ENCODE data around the gene LYVE1. TPM values are rescaled to one million over a fixed set of nuclear protein-coding genes. Genes with fewer than 3 reads are reported as not detected.

Gene LYVE1
- total and polyA plus RNA-seq, 2 donors from 2014 or later, result 10.0 to 101 TPM

DNA sequence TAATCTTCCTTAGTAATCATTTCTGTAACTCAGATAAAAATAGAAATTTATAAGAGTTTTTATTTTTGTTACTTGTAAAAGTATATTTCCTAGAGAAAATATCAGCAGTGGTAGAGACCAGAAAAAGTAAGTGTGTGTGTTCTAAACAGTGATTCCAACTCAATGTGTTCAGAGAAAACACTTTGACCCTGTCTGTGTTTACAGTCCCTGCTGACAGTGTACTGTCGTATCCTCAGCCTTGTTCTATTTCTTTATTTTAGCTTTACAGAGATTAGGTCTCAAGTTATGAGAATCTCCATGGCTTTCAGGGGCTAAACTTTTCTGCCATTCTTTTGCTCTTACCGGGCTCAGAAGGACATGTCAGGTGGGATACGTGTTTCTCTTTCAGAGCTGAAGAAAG lies 10.2 kb downstream of the LYVE1 start:
- Histone ChIP-seq H3K27ac (ENCODE audit: low read depth in 2 of 2, low read length in 2 of 2) (no peak overlapping the region), H3K4me1 (ENCODE audit: control insufficient read depth in 2 of 3, insufficient read depth in 2 of 3, low read depth in 1 of 3, low read length in 3 of 3) (no peaks in the 10 kb centered on the region), H3K9ac (ENCODE audit: low read length in 3 of 3) (no peak overlapping the region), H3K36me3 (ENCODE audit: control insufficient read depth in 2 of 3, insufficient read depth in 3 of 3, low read length in 3 of 3) (no peaks in the 10 kb centered on the region), H3K9me3 (ENCODE audit: control insufficient read depth in 2 of 3, insufficient read depth in 1 of 3, low read length in 3 of 3) (no peaks in the 10 kb centered on the region), H3K4me3 (ENCODE audit: low read length in 3 of 3) (no peak overlapping the region), H3K27me3 (ENCODE audit: control insufficient read depth, insufficient read depth, low read length) (no peaks in the 10 kb centered on the region)
- FAIRE-seq (no peak), DNase-seq (no peak)
- intact Hi-C loops (cut with DNase I), result no loop called here
- TF ChIP-seq, protein P1, sequence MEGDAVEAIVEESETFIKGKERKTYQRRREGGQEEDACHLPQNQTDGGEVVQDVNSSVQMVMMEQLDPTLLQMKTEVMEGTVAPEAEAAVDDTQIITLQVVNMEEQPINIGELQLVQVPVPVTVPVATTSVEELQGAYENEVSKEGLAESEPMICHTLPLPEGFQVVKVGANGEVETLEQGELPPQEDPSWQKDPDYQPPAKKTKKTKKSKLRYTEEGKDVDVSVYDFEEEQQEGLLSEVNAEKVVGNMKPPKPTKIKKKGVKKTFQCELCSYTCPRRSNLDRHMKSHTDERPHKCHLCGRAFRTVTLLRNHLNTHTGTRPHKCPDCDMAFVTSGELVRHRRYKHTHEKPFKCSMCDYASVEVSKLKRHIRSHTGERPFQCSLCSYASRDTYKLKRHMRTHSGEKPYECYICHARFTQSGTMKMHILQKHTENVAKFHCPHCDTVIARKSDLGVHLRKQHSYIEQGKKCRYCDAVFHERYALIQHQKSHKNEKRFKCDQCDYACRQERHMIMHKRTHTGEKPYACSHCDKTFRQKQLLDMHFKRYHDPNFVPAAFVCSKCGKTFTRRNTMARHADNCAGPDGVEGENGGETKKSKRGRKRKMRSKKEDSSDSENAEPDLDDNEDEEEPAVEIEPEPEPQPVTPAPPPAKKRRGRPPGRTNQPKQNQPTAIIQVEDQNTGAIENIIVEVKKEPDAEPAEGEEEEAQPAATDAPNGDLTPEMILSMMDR (IDR thresholded peaks at IDR 0.05; ENCODE audit: borderline replicate concordance, extremely low read depth, insufficient read depth), result no peak

DNA sequence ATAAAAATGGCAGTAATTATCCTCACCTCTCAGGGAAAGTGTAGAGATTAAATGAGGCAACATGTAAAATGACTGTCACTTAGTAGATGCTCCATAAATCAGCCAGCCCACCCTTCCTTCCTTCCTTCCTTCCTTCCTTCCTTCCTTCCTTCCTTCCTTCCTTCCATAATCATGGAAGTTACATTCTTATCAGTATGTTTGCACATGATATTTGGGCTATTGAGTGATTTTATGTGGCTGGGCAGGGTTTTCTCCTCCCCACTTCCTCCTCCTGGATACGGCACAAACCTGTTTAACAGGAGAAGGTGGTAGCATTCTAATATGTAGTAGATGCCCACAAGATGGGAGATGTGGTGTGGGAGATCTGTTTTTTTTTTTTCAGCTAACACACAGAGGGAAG lies 11.9 kb downstream of the LYVE1 start:
- intact Hi-C loops (cut with DNase I), result no loop called here
- DNase-seq (no peak), FAIRE-seq (no peak)
- Histone ChIP-seq H3K27ac (ENCODE audit: low read depth in 2 of 2, low read length in 2 of 2) (no peak overlapping the region), H3K4me3 (ENCODE audit: low read length in 3 of 3) (no peak overlapping the region), H3K4me1 (ENCODE audit: control insufficient read depth in 2 of 3, insufficient read depth in 2 of 3, low read depth in 1 of 3, low read length in 3 of 3) (no peaks in the 10 kb centered on the region), H3K9me3 (ENCODE audit: control insufficient read depth in 2 of 3, insufficient read depth in 1 of 3, low read length in 3 of 3) (no peaks in the 10 kb centered on the region), H3K36me3 (ENCODE audit: control insufficient read depth in 2 of 3, insufficient read depth in 3 of 3, low read length in 3 of 3) (no peaks in the 10 kb centered on the region), H3K27me3 (ENCODE audit: control insufficient read depth, insufficient read depth, low read length) (no peaks in the 10 kb centered on the region), H3K9ac (ENCODE audit: low read length in 3 of 3) (no peak overlapping the region)
- TF ChIP-seq, protein P1 (IDR thresholded peaks at IDR 0.05; ENCODE audit: borderline replicate concordance, extremely low read depth, insufficient read depth), result no peak

DNA sequence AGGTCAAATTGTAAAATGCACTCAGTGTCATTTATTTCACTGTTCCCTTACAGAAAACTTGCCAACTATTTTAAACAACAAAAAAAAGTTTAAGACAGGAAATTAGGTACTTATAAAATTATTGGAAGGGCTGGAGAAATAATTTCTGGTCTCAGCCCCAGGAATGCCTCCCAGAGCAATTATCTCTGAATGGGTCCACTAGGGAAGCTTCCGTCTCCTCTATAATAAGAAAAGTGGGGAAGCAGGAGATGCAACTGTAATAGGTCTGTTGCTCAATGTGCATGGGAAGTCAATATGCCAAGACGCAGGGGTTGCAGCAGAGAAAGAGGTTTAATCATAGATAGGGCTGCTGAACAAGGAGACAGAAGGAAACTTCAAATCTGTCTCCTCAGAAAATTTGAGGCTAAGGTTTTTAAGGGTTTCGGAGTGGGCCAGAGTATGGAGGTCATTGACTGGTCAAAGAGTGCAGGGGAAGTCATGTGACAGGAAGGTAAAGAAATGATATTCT lies 16.6 kb downstream of the LYVE1 start:
- H3K9ac ChIP-seq (ENCODE audit: low read length in 3 of 3), result no peak overlapping the region
- intact Hi-C loops (cut with DNase I), result no loop called here
- no peak for FAIRE-seq
- H3K36me3 ChIP-seq (ENCODE audit: control insufficient read depth in 2 of 3, insufficient read depth in 3 of 3, low read length in 3 of 3), result no peaks in the 10 kb centered on the region
- H3K4me3 ChIP-seq (ENCODE audit: low read length in 3 of 3), result no peak overlapping the region
- H3K9me3 ChIP-seq (ENCODE audit: control insufficient read depth in 2 of 3, insufficient read depth in 1 of 3, low read length in 3 of 3), result no peaks in the 10 kb centered on the region
- H3K27me3 ChIP-seq (ENCODE audit: control insufficient read depth, insufficient read depth, low read length), result no peaks in the 10 kb centered on the region
- H3K4me1 ChIP-seq (ENCODE audit: control insufficient read depth in 2 of 3, insufficient read depth in 2 of 3, low read depth in 1 of 3, low read length in 3 of 3), result no peaks in the 10 kb centered on the region
- no peak overlapping the region for H3K27ac ChIP-seq (ENCODE audit: low read depth in 2 of 2, low read length in 2 of 2)
- TF ChIP-seq, protein P1 (IDR thresholded peaks at IDR 0.05; ENCODE audit: borderline replicate concordance, extremely low read depth, insufficient read depth), result no peak
- DNase-seq, result no peak

DNA sequence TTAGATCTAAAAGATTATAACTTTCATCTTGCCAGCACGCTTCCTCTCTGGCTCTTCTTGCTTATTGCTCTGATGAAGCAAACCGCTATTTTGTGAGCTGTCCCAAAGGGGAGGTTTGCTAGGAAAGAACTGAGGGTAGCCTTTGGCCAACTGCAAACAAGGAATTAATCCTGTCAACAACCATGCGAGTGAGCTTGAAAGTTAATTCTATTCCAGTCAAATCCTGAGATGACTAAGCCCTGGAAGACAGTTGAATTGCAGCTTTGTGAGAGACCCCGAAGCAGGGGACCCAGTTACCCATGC lies 17.2 kb downstream of the LYVE1 start:
- intact Hi-C loops (cut with DNase I), result no loop called here
- TF ChIP-seq, protein P1 (IDR thresholded peaks at IDR 0.05; ENCODE audit: borderline replicate concordance, extremely low read depth, insufficient read depth), result no peak

More for the DNA sequence above, 17.2 kb downstream of the LYVE1 start:
- H3K27ac ChIP-seq (ENCODE audit: low read depth in 2 of 2, low read length in 2 of 2), result no peak overlapping the region
- no peaks in the 10 kb centered on the region for H3K36me3 ChIP-seq (ENCODE audit: control insufficient read depth in 2 of 3, insufficient read depth in 3 of 3, low read length in 3 of 3)
- H3K4me1 ChIP-seq (ENCODE audit: control insufficient read depth in 2 of 3, insufficient read depth in 2 of 3, low read depth in 1 of 3, low read length in 3 of 3), result no peaks in the 10 kb centered on the region
- H3K9ac ChIP-seq (ENCODE audit: low read length in 3 of 3), result no peak overlapping the region
- H3K4me3 ChIP-seq (ENCODE audit: low read length in 3 of 3), result no peak overlapping the region
- DNase-seq, result no peak
- FAIRE-seq, result no peak
- no peaks in the 10 kb centered on the region for H3K9me3 ChIP-seq (ENCODE audit: control insufficient read depth in 2 of 3, insufficient read depth in 1 of 3, low read length in 3 of 3)
- H3K27me3 ChIP-seq (ENCODE audit: control insufficient read depth, insufficient read depth, low read length), result no peaks in the 10 kb centered on the region
